CD4-positive, alpha-beta memory T cell (primary cell): ENCODE data around the gene CBLL2. TPM values are rescaled to one million over a fixed set of nuclear protein-coding genes. Genes with fewer than 3 reads are reported as not detected.

Experiments
- CTCF ChIA-PET: fragments of 350-600 bp; sonication (Branson Sonifier 250); formaldehyde crosslinking; loops from one replicate; lab custom pipeline; 2021; ENCODE audit warnings: inconsistent platforms; ENCODE audit not compliant: partially characterized antibody; lab: Charles Lee
- POLR2A ChIA-PET: fragments of 350-600 bp; sonication (Branson Sonifier 250); formaldehyde crosslinking; loops from one replicate; lab custom pipeline; 2021; ENCODE audit not compliant: partially characterized antibody; lab: Charles Lee
- DNase-seq, 5 donors: peaks; one replicate each; pipeline versions ENCODE4 v3.0.0 to v3.0.0-alpha.2; 2020 to 2022; ENCODE audit warnings: mixed read lengths in 1 of 5
- H3K27ac ChIP-seq: one replicate; pipeline ENCODE4 v1.7.0; 2013; ENCODE audit warnings: low read depth, low read length
- H3K27me3 ChIP-seq: 2 replicates; pipeline ENCODE4 v1.7.0; 2013; ENCODE audit warnings: mild to moderate bottlenecking, low read length, moderate library complexity; ENCODE audit not compliant: insufficient read depth
- H3K36me3 ChIP-seq: 2 replicates; pipeline ENCODE4 v1.7.0; 2013; ENCODE audit warnings: mild to moderate bottlenecking, low read length, moderate library complexity; ENCODE audit not compliant: insufficient read depth
- H3K4me1 ChIP-seq: 2 replicates; pipeline ENCODE4 v1.7.0; 2013; ENCODE audit warnings: mild to moderate bottlenecking, low read length, moderate library complexity; ENCODE audit not compliant: insufficient read depth
- H3K4me3 ChIP-seq, 2 donors: one replicate each; pipeline ENCODE4 v1.7.0; 2013; ENCODE audit warnings: low read length in 2 of 2, mild to moderate bottlenecking in 1 of 2
- H3K9me3 ChIP-seq, 2 donors: one replicate each; pipeline ENCODE4 v1.7.0; 2013; ENCODE audit warnings: low read length in 2 of 2, control low read depth in 1 of 2; ENCODE audit not compliant: control insufficient read depth in 1 of 2
- H3K27ac Mint-ChIP-seq, 7 donors: one replicate each; pipeline ENCODE4 v1.8.0; 2020 to 2021; ENCODE audit warnings: mixed read lengths in 7 of 7, mild to moderate bottlenecking in 6 of 7, inconsistent platforms in 3 of 7, moderate library complexity in 3 of 7
- H3K27me3 Mint-ChIP-seq, 2 donors: one replicate each; pipeline ENCODE4 v1.8.0; 2020 to 2021; ENCODE audit warnings: mixed read lengths in 2 of 2
- H3K36me3 Mint-ChIP-seq, 2 donors: one replicate each; pipeline ENCODE4 v1.8.0; 2020 to 2021; ENCODE audit warnings: mixed read lengths in 2 of 2, inconsistent platforms in 1 of 2, mild to moderate bottlenecking in 1 of 2
- H3K4me1 Mint-ChIP-seq, 4 donors: one replicate each; pipeline ENCODE4 v1.8.0; 2020 to 2021; ENCODE audit warnings: mixed read lengths in 4 of 4, mild to moderate bottlenecking in 1 of 4
- H3K4me3 Mint-ChIP-seq, 8 donors: one replicate each; pipeline ENCODE4 v1.8.0; 2020 to 2021; ENCODE audit warnings: mixed read lengths in 8 of 8, mild to moderate bottlenecking in 7 of 8, moderate library complexity in 6 of 8, inconsistent platforms in 3 of 8
- H3K9me3 Mint-ChIP-seq, 8 donors: one replicate each; pipeline ENCODE4 v1.8.0; 2020 to 2021; ENCODE audit warnings: mixed read lengths in 8 of 8, mild to moderate bottlenecking in 5 of 8, inconsistent platforms in 3 of 8, moderate library complexity in 1 of 8
- intact Hi-C: fragments of 100-400 bp; cut with micrococcal nuclease; formaldehyde crosslinking; loops from one replicate; pipeline ENCODE4 v1.15.1; 2023
- polyA plus RNA-seq, 2 donors: library from polyadenylated mRNA; unstranded; fragments of 300-500 nt; fragmentation: Illumina TruSeq; gene quantifications; one replicate each; pipeline ENCODE4 v1.2.3, GENCODE V29; 2021
- total RNA-seq, 2 experiments: library from RNA; stranded (reverse); gene quantifications; one replicate each; pipeline ENCODE4 v1.2.3, GENCODE V29; 2021

CBLL2 gene
- total and polyA plus RNA-seq, 4 experiments from 2014 or later: not detected

- DNase-seq: no peak
- no peaks in the 10 kb centered on the region for H3K4me1 ChIP-seq
- Mint-ChIP-seq H3K4me3 (no peak overlapping the region), H3K27ac (no peak overlapping the region), H3K4me1 (no peaks in the 10 kb centered on the region), H3K36me3 (no peaks in the 10 kb centered on the region), H3K27me3 (no peaks in the 10 kb centered on the region), H3K9me3 (no peaks in the 10 kb centered on the region)
- H3K4me3 ChIP-seq: no peak overlapping the region
- H3K36me3 ChIP-seq: no peaks in the 10 kb centered on the region
- H3K27me3 ChIP-seq: no peaks in the 10 kb centered on the region
- CTCF ChIA-PET: no interaction called here
- intact Hi-C loops: no loop called here
- no peaks in the 10 kb centered on the region for H3K9me3 ChIP-seq
- POLR2A ChIA-PET: no interaction called here
- H3K27ac ChIP-seq: no peak overlapping the region
These were observed 41.1 kb downstream of the CBLL2 start for GRCh38 chrX:22313766-22314165.

- H3K27me3 Mint-ChIP-seq: no peaks in the 10 kb centered on the region
- no peak overlapping the region for H3K4me3 Mint-ChIP-seq
- H3K9me3 Mint-ChIP-seq: no peaks in the 10 kb centered on the region
- H3K4me1 Mint-ChIP-seq: no peaks in the 10 kb centered on the region
- intact Hi-C loops: no loop called here
- ChIA-PET CTCF (no interaction called here), POLR2A (no interaction called here)
- H3K4me1 ChIP-seq: no peaks in the 10 kb centered on the region
- no peak overlapping the region for H3K27ac Mint-ChIP-seq
- H3K27me3 ChIP-seq: no peaks in the 10 kb centered on the region
- H3K36me3 Mint-ChIP-seq: no peaks in the 10 kb centered on the region
- no peak overlapping the region for H3K27ac ChIP-seq
- no peaks in the 10 kb centered on the region for H3K9me3 ChIP-seq
- H3K36me3 ChIP-seq: no peaks in the 10 kb centered on the region
- DNase-seq: no peak
- no peak overlapping the region for H3K4me3 ChIP-seq
These were observed 41.5 kb downstream of the CBLL2 start for GRCh38 chrX:22314211-22314610.

GRCh38 chrX:22314692-22315091 lies 42.0 kb downstream of the CBLL2 start:
- intact Hi-C loops: no loop called here
- POLR2A ChIA-PET: no interaction called here
- Histone ChIP-seq H3K9me3 (no peaks in the 10 kb centered on the region), H3K27me3 (no peaks in the 10 kb centered on the region), H3K36me3 (no peaks in the 10 kb centered on the region), H3K27ac (no peak overlapping the region), H3K4me3 (no peak overlapping the region), H3K4me1 (no peaks in the 10 kb centered on the region)
- Mint-ChIP-seq H3K27me3 (no peaks in the 10 kb centered on the region), H3K4me1 (no peaks in the 10 kb centered on the region), H3K36me3 (no peaks in the 10 kb centered on the region), H3K9me3 (no peaks in the 10 kb centered on the region), H3K27ac (no peak overlapping the region), H3K4me3 (no peak overlapping the region)
- no peak for DNase-seq
- CTCF ChIA-PET: no interaction called here

GRCh38 chrX:22315151-22315550 lies 42.4 kb downstream of the CBLL2 start:
- CTCF ChIA-PET: no interaction called here
- no peaks in the 10 kb centered on the region for H3K4me1 ChIP-seq
- no peak overlapping the region for H3K27ac Mint-ChIP-seq
- H3K27me3 ChIP-seq: no peaks in the 10 kb centered on the region
- H3K4me3 Mint-ChIP-seq: no peak overlapping the region
- no peak overlapping the region for H3K4me3 ChIP-seq
- H3K9me3 Mint-ChIP-seq: no peaks in the 10 kb centered on the region
- no peaks in the 10 kb centered on the region for H3K36me3 ChIP-seq
- H3K4me1 Mint-ChIP-seq: no peaks in the 10 kb centered on the region
- DNase-seq: no peak
- H3K36me3 Mint-ChIP-seq: no peaks in the 10 kb centered on the region
- H3K9me3 ChIP-seq: no peaks in the 10 kb centered on the region
- POLR2A ChIA-PET: no interaction called here
- intact Hi-C loops: no loop called here
- H3K27me3 Mint-ChIP-seq: no peaks in the 10 kb centered on the region
- H3K27ac ChIP-seq: no peak overlapping the region

- POLR2A ChIA-PET: no interaction called here
- no peak overlapping the region for H3K4me3 Mint-ChIP-seq
These were observed 47.6 kb downstream of the CBLL2 start for GRCh38 chrX:22320236-22320873.

GRCh38 chrX:22323541-22323940 lies 50.8 kb downstream of the CBLL2 start:
- Histone ChIP-seq H3K4me3 (no peak overlapping the region), H3K27me3 (no peaks in the 10 kb centered on the region), H3K36me3 (no peaks in the 10 kb centered on the region), H3K27ac (no peak overlapping the region), H3K4me1 (no peaks in the 10 kb centered on the region), H3K9me3 (no peaks in the 10 kb centered on the region)
- Mint-ChIP-seq H3K9me3 (no peaks in the 10 kb centered on the region), H3K4me3 (no peak overlapping the region), H3K27ac (no peak overlapping the region), H3K27me3 (peaks cover 0 to 6% of the 10 kb centered on the region in 2 donors), H3K36me3 (no peaks in the 10 kb centered on the region), H3K4me1 (no peaks in the 10 kb centered on the region)
- CTCF ChIA-PET: no interaction called here
- intact Hi-C loops: no loop called here
- POLR2A ChIA-PET: no interaction called here
- no peak for DNase-seq

More at GRCh38 chrX:22320236-22320873, 47.6 kb downstream of the CBLL2 start:
- Mint-ChIP-seq H3K9me3 (no peaks in the 10 kb centered on the region), H3K27me3 (peaks cover 0 to 6% of the 10 kb centered on the region in 2 donors), H3K27ac (no peak overlapping the region), H3K36me3 (no peaks in the 10 kb centered on the region), H3K4me1 (no peaks in the 10 kb centered on the region)
- Histone ChIP-seq H3K27ac (no peak overlapping the region), H3K4me1 (no peaks in the 10 kb centered on the region), H3K9me3 (no peaks in the 10 kb centered on the region), H3K4me3 (no peak overlapping the region), H3K27me3 (no peaks in the 10 kb centered on the region), H3K36me3 (no peaks in the 10 kb centered on the region)
- no peak for DNase-seq
- CTCF ChIA-PET: no interaction called here
- intact Hi-C loops: no loop called here
